GM19438 (cell line): ENCODE measurements around the gene PPM1B.
A peak's percentile ranks its signal among the peaks of the same experiment; 100 is the strongest.
"Not testable (repeated sequence)": the region's sequence is repeated elsewhere in the genome, so short reads cannot be mapped to it uniquely, and the experiment has no call there.

Experiments used
- ATAC-seq: cut with Tn5 transposase; IDR thresholded peaks from one replicate; pipeline ENCODE4 v1.9.1; 2021; ENCODE audit warnings: low read depth; ENCODE audit not compliant: unreplicated experiment

The PPM1B gene

DNA sequence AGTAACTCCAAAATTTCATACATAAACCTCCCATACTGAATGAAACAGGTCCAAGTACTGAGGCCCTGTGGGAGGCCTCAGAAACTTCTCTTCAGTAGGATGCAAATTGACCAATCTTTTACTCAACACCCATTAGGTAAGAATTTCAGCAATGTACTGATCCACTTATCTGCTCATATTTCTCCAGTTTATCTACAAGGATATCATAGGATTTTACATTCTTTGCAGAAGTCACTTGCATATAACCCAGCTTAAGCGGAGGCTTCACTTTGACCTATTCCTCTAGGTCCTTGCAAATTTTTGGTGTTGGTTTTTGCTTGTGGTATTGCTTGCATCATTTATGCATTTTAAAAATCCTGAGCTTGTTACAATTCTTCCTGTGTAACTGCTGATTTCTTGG is 77.8 kb downstream of the PPM1B start:
- no peak for ATAC-seq

DNA sequence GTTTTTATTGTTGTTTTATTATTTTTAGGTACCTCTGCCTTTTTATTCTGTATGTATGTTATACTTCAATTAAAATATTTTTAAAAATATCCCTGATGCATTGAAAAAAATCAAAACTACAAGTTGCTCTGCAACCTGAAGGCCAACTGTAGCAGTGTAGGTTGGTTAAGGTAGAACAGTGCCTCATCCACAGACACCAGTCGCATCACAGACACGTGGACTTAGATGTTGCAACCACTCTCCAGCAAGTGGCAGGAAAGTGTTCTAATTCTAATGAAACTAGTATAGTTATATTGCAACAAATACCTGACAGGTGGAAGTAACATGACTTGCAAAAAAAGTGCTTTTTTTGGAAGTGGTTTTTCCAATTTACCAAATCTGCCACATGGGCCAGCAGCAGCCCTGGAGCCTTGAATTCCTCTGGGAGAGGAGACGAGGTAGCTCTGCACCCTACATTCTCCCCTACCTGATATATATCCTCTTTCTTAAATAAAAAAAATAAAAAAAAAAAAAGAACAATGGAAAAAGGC is 78.2 kb downstream of the PPM1B start:
- no peak for ATAC-seq

DNA sequence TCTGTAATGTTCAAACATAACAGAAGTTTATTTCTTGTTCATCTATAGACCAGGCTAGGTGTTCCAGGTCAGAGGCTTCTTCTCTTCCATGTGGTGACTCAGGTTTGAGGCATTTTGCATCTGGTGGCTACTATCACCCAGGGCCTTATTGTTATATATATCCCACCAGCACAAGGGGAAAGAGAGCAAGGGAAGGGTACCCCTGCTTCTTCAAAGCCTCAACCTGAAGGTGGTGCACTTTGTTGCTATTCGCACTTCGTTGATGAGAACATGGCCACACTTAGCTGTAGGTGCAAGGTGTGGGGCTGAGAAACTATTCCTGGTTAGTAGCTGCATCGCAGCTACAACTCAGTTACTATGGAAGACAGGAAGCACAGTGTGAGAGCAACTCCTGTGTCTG is 79.2 kb downstream of the PPM1B start:
- no peak for ATAC-seq

DNA sequence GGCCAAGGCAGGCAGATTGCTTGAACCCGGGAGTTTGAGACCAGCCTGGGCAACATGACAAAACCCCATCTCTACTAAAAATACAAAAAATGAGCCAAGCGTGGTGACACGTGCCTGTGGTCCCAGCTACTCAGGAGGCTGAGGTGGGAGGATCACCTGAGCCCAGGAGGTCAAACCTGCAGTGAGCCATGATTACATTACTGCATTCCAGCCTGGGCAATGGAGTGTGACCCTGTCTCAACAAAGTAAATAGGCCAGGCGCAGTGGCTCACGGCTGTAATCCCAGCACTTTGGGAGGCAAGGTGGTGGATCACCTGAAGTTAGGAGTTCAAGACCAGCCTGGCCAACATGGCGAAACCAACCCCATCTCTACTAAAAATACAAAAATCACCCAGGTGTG is 80.6 kb downstream of the PPM1B start:
- ATAC-seq: not testable (repeated sequence)

DNA sequence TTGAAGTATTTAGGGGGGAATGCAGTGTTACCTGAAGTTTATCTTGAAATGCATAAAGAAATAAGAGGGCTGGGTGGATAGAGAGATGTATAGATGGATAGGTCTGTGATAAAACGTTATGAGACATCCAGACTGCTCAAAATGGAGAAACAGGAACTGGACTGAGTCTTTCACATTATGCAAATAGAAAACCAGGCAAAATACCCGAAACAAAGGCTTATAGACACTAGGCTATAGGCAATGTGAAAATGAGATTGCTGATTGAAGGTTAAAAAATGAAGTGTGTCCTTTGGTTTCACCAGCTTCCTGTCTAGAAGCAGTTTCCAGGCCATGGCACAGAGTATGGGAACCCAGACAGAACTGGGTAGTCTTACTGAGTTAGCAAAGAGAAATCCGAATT is 81.7 kb downstream of the PPM1B start:
- peak; percentile 72 for ATAC-seq

DNA sequence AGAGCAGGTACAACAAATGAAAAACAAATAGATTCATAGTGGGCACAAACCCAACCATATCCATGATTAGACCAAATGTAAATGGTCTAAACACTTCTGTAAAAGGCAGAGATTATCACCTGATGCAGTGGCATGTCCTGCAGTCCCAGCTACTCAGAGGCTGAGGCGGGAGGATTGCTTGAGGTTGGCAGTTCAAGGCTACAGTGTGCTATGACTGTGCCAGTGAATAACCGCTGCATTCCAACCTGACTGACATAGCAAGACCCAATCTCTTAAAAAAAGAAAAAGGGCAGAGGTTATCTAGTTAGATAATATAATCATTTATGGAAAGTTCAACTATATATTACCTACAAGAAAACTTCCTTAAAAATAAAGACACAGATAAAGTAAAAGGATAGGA is 85.3 kb downstream of the PPM1B start:
- ATAC-seq: no peak

DNA sequence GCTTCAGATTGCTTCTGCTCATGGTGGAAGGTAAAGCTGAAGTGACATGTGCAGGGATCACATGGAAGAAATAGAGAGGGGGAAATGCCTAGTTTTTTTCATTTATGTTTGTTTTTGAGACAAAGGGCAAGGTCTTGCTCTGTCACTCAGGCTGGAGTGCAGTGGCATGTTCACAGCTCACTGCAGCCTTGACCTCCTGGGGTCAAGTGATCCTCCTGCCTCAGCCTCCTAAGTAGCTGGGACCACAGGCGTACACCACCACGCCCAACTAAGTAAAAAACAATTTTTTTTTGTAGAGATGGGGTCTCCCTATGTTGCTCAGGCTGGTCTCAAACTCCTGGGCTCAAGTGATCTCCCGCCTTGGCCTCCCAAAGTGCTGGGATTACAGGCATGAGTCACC is 87.0 kb downstream of the PPM1B start:
- not testable (repeated sequence) for ATAC-seq

DNA sequence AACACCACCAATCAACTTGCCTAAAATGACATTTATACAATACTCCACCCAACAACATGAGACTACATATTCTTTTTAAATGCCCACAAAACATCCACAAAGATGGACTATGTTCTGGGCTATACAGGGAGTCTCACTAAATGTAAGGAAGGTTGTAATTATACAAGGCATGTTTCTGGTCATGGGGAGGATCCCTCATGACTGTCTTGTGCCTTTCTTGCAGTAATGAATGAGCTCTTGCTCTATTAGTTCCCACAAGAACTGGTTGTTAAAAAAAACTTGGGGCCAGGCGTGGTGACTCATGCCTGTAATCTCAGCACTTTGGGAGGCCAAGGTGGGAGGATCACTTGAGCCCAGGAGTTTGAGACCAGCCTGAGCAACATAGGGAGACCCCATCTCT is 89.1 kb downstream of the PPM1B start:
- not testable (repeated sequence) for ATAC-seq

DNA sequence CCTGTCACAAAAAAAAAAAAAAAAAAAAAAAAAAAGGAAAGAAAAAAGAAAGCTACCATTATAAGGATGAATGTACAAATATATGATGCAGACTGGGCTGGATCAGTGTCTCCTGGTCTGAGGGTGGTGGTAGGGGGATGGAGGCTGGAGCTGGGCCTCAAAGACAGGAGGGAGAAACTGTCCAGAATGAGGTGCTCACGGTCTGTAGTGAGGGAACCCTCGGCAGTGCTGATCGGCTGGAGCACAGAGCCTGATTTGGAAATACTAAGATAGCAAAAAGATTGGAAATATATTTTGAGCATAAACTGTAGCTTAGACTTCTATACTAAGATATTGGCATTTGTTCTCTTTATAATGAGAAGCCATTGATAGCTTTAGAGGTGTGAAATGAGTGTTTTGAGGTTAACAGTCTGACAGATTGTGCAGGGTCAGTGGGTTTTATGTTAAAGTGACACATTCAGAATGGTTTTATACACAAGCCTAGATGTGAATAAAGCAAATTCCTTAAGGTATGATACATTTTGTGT is 98.7 kb downstream of the PPM1B start:
- ATAC-seq: no peak

DNA sequence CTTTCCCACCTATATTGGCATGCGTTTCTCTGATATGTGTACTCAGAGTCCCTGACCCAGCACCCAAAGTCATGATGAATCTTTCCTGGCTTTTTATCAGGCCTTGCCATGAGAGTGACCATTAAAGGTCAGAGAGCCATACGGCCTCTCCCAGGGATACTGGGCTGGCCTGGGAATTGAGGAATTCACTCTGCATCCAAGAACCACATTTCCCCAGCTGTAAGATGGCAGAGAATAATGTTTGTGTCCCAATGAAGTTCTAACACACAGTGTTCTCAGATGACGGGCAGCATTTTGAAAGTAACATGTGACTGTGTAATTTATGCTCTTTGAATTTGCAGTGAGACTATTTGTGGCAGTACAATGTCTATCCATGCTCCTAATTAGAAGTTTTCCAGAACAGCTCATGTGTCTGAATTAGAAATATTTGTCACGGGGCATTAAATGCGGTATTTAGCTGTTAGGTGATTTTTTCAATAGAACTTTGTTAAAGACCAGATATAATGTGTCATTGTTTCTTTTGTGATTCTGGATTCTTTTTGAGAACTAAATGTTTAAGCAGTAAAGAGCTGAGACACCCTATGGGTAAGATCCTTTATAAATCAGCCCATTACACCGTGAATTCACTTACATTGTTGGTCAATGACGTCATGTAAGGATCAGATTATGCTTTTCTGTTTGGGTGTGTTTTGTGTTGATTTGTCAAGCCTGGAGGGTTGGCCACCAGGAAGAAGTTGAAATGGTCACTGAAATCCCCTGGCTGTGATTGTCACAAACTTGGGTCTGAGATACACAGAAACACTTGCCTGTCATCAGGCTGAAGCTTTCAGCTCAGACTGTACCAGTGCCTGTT is 99.3 kb downstream of the PPM1B start:
- no peak for ATAC-seq

DNA sequence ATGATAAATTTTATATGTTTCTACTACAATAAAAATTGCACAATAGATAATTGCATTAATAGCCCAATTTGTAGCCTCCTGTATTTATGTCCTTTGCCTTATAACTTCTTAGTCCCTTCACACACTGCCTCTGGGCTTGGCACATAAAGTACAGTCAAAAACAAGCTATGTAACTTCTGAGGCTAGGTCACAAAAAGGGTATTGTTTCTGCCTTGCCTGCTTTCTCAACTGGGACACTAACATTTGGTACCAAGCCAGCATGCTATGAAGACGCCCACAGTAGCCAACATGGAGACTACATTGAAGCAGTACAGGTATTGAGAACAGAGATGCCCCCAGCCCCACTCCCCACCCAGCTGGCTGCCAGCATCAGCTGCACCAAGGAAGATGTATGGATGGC is 101.2 kb downstream of the PPM1B start:
- ATAC-seq: no peak

DNA sequence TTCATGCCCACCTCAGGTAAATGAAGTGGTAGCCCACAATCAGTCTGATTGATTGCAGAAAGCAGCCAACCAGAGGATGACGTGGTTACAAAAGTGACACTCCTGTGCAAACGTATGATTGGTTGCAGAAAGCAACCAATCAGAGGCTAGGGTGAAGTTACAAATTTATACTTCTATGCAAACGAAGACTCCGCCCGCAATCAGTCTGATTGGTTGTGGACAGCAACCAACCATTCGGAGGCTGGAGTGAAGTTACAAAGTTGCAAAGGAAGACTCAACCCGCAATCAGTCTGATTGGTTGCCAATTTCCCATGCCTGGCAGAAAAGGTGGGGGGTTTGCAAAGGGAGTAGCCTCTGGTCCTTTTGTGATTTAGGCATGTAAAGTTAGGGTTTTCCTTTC is 102.6 kb downstream of the PPM1B start:
- no peak for ATAC-seq

DNA sequence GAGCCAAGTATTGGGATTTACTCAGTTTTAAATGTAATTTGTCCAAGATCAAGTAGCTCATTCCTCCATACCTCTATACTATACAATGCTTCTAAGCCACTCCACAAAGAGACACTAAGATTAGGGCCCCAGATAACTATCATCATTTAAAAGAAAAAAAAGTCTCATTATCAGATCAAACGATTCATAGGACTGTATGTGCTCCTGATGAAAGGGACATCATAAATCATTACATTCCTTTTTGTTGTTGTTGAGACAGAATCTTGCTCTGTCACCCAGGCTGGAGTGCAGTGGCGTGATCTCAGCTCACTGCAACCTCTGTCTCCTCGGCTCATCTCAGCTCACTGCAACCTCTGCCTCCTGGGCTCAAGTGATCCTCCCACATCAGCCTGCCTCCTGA is 104.4 kb downstream of the PPM1B start:
- no peak for ATAC-seq

DNA sequence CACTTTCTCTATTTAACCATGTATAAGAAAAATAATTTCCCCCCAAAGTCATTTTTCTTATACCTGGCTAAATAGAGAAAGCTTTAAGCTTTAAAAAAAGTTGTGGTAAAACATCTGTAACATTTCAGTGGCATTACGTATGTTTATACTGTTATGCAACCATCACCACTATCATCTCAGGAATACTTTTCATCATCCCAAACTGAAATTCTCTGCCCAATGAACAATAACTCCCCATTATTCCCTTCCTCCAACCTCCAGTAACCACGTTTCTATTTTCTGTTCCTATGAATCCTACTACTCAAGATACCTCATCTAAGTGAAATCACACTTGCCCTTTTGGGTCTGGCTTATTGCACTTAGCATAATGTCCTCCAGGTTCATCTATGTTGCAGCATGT is 104.9 kb downstream of the PPM1B start:
- ATAC-seq: no peak

DNA sequence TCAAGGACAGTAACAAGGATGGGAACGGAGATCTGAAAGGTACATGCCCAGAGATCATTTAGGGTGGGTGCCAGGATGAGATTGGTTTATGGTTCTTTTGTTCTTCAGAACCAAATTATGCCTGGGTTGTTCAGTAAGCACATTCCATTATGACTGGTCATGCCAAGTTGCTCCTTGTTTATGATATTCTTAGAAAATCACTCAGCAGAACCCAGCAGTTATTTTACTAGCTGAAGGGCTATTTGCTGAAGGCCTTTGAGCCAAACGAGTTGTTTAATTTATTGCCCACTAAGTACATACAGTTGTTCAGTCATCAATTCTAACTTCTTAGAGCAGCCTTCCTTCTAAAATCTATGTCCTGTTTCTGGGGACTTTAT is 107.2 kb downstream of the PPM1B start:
- no peak for ATAC-seq

DNA sequence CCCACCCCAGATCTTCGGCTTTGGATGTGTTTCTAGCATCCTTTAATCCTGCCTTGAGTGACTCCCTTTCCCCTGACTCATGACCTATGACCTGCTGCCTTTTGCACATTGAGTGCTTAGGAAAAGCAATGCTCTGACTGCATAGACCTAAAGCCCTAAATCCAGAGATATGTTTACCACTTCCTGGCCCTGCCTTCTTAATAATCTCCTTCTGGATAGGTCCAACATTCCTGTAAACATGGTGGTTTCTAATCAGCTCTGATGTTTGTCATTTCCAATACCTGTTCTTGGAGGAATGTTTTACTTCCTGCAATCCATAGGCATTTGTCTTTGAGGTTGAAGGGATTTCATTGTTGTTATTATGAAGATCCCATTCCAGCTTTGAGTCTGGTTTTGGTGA is 108.9 kb downstream of the PPM1B start:
- no peak for ATAC-seq

DNA sequence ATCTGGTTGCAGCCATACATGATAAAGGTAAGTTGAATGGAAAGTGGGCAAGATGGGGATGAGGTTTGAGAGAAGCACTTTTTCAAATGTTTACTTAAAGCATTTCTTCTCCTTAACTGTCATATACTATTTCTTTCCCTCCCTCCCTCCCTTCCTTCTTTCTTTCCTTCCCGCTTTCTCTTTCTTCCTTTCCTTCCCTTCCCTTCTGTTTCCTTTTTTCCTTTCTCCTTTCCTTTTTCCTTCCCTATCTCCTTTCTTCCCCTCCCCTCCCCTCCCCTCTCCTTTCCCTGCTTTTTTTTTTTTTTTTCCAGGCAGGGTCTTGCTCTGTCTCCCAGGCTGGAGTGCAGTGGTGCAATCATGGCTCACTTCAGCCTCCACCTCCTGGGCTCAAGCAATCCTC is 112.2 kb downstream of the PPM1B start:
- ATAC-seq: no peak
